Fibroblast of the aortic adventitia (primary cell): Measurements from ENCODE around the gene ANKRD10. TPM values are rescaled to one million over a fixed set of nuclear protein-coding genes. Genes with fewer than 3 reads are reported as not detected.
"Not testable (repeated sequence)": the region's sequence is repeated elsewhere in the genome, so short reads cannot be mapped to it uniquely, and the experiment has no call there.

Source experiments
- DNase-seq: peaks from one replicate; pipeline ENCODE4 v3.0.0-alpha.2; 2010; ENCODE audit warnings: low read depth
- H3K4me3 ChIP-seq: 2 replicates; pipeline ENCODE4 v1.5.1; 2011; ENCODE audit warnings: low read depth, mild to moderate bottlenecking, control low read depth, low read length, moderate library complexity
- total RNA-seq: library from RNA; depleted of rRNA; stranded (reverse); fragments of >200 nt; gene quantifications from 2 replicates; pipeline ENCODE4 v1.2.3, GENCODE V29; 2012; ENCODE audit warnings: low replicate concordance
- TF ChIP-seq, protein P1 (sequence below): IDR thresholded peaks from 2 replicates; pipeline ENCODE4 v1.5.1; 2011; ENCODE audit warnings: mild to moderate bottlenecking, low read length, control low read depth, inconsistent platforms; ENCODE audit not compliant: insufficient read depth

ANKRD10 gene
- total RNA-seq, 1 donor: 76.5 TPM

DNA sequence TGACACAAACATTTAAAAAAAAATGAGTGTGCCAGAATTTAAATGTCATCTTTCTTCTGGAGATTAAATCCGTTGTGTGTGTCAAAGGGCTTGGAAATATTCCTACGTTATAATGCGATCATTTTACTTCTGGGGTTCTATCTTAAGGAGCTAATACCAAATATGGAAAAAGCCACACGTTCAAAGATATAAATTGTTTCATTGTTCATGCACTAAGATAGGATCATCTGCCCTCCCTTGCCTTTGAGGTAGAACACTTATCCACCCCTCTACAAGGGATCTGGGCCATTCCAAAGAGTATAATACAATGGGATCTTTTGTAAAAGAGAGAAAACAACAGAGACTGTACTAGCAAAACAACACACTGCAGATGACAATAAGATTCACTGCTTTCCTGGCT is 64.9 kb downstream of the ANKRD10 start:
- H3K4me3 ChIP-seq: no peak overlapping the region
- DNase-seq: no peak
- TF ChIP-seq, protein P1, sequence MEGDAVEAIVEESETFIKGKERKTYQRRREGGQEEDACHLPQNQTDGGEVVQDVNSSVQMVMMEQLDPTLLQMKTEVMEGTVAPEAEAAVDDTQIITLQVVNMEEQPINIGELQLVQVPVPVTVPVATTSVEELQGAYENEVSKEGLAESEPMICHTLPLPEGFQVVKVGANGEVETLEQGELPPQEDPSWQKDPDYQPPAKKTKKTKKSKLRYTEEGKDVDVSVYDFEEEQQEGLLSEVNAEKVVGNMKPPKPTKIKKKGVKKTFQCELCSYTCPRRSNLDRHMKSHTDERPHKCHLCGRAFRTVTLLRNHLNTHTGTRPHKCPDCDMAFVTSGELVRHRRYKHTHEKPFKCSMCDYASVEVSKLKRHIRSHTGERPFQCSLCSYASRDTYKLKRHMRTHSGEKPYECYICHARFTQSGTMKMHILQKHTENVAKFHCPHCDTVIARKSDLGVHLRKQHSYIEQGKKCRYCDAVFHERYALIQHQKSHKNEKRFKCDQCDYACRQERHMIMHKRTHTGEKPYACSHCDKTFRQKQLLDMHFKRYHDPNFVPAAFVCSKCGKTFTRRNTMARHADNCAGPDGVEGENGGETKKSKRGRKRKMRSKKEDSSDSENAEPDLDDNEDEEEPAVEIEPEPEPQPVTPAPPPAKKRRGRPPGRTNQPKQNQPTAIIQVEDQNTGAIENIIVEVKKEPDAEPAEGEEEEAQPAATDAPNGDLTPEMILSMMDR: no peak

DNA sequence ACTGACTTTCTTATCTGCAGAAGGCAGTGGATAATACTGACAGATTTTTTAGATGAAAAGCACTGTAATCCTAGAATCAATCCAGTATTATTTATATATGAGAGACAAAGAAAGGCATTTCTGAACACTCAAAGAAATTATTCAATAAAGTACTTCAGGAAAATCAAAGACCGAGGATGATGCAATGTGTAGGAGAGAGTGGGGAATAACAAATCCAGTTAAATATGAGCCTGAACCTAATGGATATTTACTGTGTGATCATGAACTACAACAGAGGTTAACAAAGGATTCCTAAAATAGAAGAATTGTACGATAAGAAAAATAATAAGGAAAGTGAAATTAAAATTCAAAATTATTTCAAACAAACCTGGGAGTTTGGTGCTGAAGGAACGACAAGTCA is 69.3 kb downstream of the ANKRD10 start:
- DNase-seq: no peak
- TF ChIP-seq, protein P1: no peak
- no peak overlapping the region for H3K4me3 ChIP-seq

DNA sequence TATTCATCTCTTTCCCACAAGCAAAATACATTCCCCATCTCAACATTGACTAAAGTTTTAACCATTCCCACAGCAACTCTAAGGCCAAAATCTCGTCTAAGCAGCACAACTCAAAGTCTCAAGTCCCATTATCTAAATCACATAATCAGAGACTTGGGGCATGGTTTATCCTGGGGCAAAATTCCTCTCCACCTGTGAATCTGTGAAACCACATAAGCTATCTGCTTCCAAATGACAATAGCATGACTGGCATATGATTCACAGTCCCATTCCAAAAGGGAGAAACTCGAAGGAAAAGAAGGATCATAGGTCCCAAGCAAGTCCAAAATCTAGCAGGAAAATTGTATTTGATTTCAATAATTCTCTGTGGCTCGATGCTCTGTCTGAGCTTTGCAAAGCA is 73.0 kb downstream of the ANKRD10 start:
- TF ChIP-seq, protein P1: no peak
- DNase-seq: no peak
- H3K4me3 ChIP-seq: no peak overlapping the region

DNA sequence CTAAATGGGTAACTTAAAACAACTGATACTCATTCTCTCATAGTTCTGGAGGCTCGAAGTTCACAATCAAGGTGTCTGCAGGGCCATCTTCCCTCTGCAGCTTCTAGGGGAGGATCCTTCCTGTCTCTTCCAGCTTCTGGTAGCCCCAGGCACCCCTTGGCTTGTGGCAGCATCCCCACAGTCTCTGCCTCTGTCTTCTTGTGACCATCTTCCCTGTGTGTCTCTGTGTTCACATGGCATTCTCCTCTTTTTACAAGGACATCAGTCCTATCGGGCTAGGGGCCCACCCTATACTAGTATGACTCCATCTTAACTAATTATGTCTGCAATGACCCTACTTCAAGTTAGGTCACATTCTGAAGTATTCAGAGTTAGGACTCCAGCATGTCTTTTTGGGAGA is 73.5 kb downstream of the ANKRD10 start:
- TF ChIP-seq, protein P1: no peak
- H3K4me3 ChIP-seq: no peak overlapping the region
- DNase-seq: no peak

DNA sequence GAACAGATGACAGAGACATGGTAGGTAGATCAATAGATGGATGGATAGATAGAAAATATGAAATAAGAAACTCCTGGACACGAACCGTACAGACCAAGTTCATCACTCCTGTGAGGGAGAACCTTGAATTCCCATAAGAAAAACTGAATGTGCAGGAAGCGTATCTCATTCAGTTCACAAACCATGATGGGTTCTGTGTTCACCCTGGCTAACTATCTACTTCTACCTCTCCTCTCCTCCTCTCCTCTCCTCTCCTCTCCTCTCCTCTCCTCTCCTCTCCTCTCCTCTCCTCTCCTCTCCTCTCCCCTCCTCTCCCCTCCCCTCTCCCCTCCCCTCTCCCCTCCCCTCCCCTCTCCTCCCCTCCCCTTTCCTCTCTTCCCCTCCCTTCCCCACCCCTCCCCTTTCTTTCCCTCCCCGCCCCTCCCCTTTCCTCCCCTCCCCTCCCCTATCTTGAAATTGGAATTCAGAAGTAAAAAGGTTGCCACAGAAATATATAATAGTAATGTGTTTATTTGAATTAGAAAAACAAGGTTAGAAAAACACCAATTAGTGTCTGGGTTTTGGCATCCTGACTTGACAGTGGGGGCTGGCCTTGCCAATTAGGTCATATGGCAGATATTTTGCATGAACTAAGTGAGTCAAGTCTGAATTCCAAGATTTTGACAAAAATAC is 75.9 kb downstream of the ANKRD10 start:
- TF ChIP-seq, protein P1: no peak
- no peak for DNase-seq
- no peak overlapping the region for H3K4me3 ChIP-seq

DNA sequence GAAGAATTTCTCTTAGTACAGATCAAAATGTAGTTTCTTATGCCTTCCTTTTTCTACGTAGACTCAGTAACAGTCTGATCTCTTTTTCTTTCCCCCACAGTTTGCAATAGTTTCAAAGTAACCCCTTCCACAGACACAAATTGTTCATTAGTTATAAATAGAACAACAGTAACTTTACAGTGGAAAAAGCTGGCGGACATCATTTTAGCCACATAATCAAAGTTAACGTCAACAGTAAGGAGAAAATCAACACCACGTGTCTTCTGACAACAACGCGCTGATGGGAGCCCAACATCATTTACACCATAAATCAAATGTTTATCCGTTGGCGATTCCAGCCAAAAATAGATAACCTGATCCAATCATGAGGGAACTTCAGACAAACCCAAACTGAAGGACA is 76.8 kb downstream of the ANKRD10 start:
- no peak overlapping the region for H3K4me3 ChIP-seq
- no peak for DNase-seq
- TF ChIP-seq, protein P1: no peak

DNA sequence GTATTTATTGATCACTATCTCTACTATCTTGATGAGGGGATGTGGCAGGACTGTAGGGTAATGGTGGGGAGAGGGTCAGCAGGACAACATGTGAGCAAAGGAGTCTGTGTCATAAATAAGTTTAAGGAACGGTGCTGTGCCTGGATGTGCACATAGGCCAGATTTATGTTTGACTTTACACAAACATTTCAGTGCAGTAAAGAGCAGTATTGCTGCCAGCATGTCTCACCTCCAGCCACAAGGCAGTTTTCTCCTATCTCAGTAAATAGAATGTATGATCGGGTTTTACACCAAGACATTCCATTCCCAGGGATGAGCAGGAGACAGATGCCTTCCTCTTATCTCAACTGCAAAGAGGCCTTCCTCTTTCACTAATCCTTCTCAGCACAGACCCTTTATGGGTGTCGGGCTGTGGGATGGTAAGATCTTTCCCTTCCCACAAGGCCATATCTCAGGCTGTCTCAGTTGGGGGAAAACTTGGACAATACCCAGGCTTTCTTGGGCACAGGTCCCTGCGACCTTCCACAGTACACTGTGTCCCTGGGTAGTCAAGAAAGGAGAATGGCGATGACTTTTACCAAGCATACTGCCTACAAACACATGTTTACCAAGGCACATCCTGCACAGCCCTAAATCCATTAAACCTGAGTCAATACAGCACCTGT is 77.3 kb downstream of the ANKRD10 start:
- not testable (repeated sequence) for DNase-seq, H3K4me3 ChIP-seq
